T-cell (primary cell): Measurements from ENCODE around the gene RASSF7. TPM values are rescaled to one million over a fixed set of nuclear protein-coding genes. Genes with fewer than 3 reads are reported as not detected.

Experiments
- ATAC-seq, 4 experiments: fragments of 200-7000 bp in 3 of 4; fragments of 150-1000 bp in 1 of 4; cut with Tn5 transposase; replicated peaks in 1 of 4; 1 replicate in 3 of 4; 2 replicates in 1 of 4; pipeline ENCODE4 v1.10.0; 2021; ENCODE audit warnings: moderate library complexity in 3 of 4, mild to moderate bottlenecking in 2 of 4, moderate number of reproducible peaks in 1 of 4
- CTCF ChIA-PET, 2 donors: fragments of 300-600 bp; sonication (Branson Sonifier 250); formaldehyde crosslinking; loops; one replicate each; lab custom pipeline; 2022; ENCODE audit warnings: antibody characterized with exemption in 2 of 2; lab: Charles Lee
- POLR2A ChIA-PET, 2 donors: fragments of 300-600 bp; sonication (Branson Sonifier 250); formaldehyde crosslinking; loops; one replicate each; lab custom pipeline; 2022; ENCODE audit warnings: antibody characterized with exemption in 2 of 2; lab: Charles Lee
- DNase-seq, 35 experiments: peaks; one replicate each; pipeline versions ENCODE4 v3.0.0 to v3.0.0-alpha.2; 2013 to 2023
- H3K27ac ChIP-seq: one replicate; pipeline ENCODE4 v1.5.1; 2013; ENCODE audit warnings: low read length
- H3K27me3 ChIP-seq, 2 experiments: replicated peaks in 1 of 2; 1 replicate in 1 of 2; 2 replicates in 1 of 2; pipeline versions ENCODE4 v1.6.1 to v1.7.0; 2013; ENCODE audit warnings: low read length in 1 of 2, mixed read lengths in 1 of 2; ENCODE audit not compliant: control insufficient read depth in 2 of 2, insufficient read depth in 2 of 2; ENCODE audit errors: extremely low read depth in 1 of 2
- H3K36me3 ChIP-seq, 2 donors: 1 replicate in 1 of 2; 2 replicates in 1 of 2; pipeline versions ENCODE4 v1.6.1 to v1.7.0; 2013; ENCODE audit warnings: low read length in 1 of 2; ENCODE audit not compliant: control insufficient read depth in 2 of 2, insufficient read depth in 1 of 2; ENCODE audit errors: extremely low read depth in 1 of 2
- H3K4me1 ChIP-seq, 2 experiments: 1 replicate in 1 of 2; 2 replicates in 1 of 2; pipeline versions ENCODE4 v1.6.1 to v1.7.0; 2013; ENCODE audit warnings: low read length in 2 of 2, mixed read lengths in 1 of 2; ENCODE audit not compliant: insufficient read depth in 2 of 2, control insufficient read depth in 1 of 2; ENCODE audit errors: extremely low read depth in 1 of 2
- H3K4me3 ChIP-seq, 2 donors: 1 replicate in 1 of 2; 2 replicates in 1 of 2; pipeline versions ENCODE4 v1.5.1 to v1.7.0; 2013; ENCODE audit warnings: mild to moderate bottlenecking in 2 of 2, low read length in 1 of 2, moderate library complexity in 1 of 2; ENCODE audit not compliant: control insufficient read depth in 1 of 2; ENCODE audit errors: extremely low read depth in 1 of 2
- H3K9me3 ChIP-seq: 2 replicates; pipeline ENCODE4 v1.7.0; 2013
- H3K27ac Mint-ChIP-seq, 2 donors: one replicate each; pipeline ENCODE4 v1.8.0; 2020 to 2021; ENCODE audit warnings: mild to moderate bottlenecking in 2 of 2, mixed read lengths in 2 of 2
- H3K27me3 Mint-ChIP-seq, 2 donors: one replicate each; pipeline ENCODE4 v1.8.0; 2021 to 2022; ENCODE audit warnings: mixed read lengths in 2 of 2
- H3K36me3 Mint-ChIP-seq: one replicate; pipeline ENCODE4 v1.8.0; 2021; ENCODE audit warnings: mixed read lengths
- H3K4me1 Mint-ChIP-seq, 3 donors: one replicate each; pipeline ENCODE4 v1.8.0; 2020 to 2022; ENCODE audit warnings: mixed read lengths in 3 of 3, mild to moderate bottlenecking in 1 of 3
- H3K4me3 Mint-ChIP-seq, 3 donors: one replicate each; pipeline ENCODE4 v1.8.0; 2020 to 2022; ENCODE audit warnings: mild to moderate bottlenecking in 3 of 3, mixed read lengths in 3 of 3, moderate library complexity in 3 of 3
- H3K9me3 Mint-ChIP-seq, 3 donors: one replicate each; pipeline ENCODE4 v1.8.0; 2020 to 2022; ENCODE audit warnings: mixed read lengths in 3 of 3
- WGBS: methylation state at CpG from one replicate; pipeline ENCODE4 v1.1.5; 2013; ENCODE audit warnings: missing lambda C conversion rate; ENCODE audit not compliant: insufficient coverage; 5-methylcytosine and 5-hydroxymethylcytosine counted together
- total RNA-seq, 35 experiments: library from RNA in 6 of 35; stranded (reverse) in 6 of 35; fragments of 120-200 nt in 1 of 35; gene quantifications; one replicate each; pipeline versions ENCODE4 v1.2.1 to v1.2.4 and lab custom pipeline; 2013 to 2026

RASSF7 gene
- total RNA-seq, 5 donors from 2014 or later (not counting 1 experiment from before 2014, with no cell fraction given): 23.2 to 68.4 (median 63.4) TPM

GRCh38 chr11:540583-541432, 20.0 kb upstream of the RASSF7 start:
- H3K27ac Mint-ChIP-seq: no peak overlapping the region
- H3K9me3 ChIP-seq: no peaks in the 10 kb centered on the region
- no peak overlapping the region for H3K4me3 ChIP-seq
- ATAC-seq (no peak), DNase-seq (peak in 1 of 35 experiments; percentile 1)
- H3K27ac ChIP-seq: no peak overlapping the region
- peaks cover 0 to 3% of the 10 kb centered on the region in 2 experiments for H3K27me3 ChIP-seq
- POLR2A ChIA-PET: no interaction called here
- no peaks in the 10 kb centered on the region for H3K9me3 Mint-ChIP-seq
- no peaks in the 10 kb centered on the region for H3K27me3 Mint-ChIP-seq
- no peak overlapping the region for H3K4me3 Mint-ChIP-seq
- H3K4me1 Mint-ChIP-seq: peaks cover 5 to 23% (median 20%) of the 10 kb centered on the region in 3 donors
- H3K36me3 ChIP-seq: peaks cover 0 to 4% of the 10 kb centered on the region in 2 donors
- 96% methylated on average over 16 of the region's 23 CpGs for WGBS
- CTCF ChIA-PET: no interaction called here
- peaks cover 11 to 28% of the 10 kb centered on the region in 2 experiments for H3K4me1 ChIP-seq
- H3K36me3 Mint-ChIP-seq: no peaks in the 10 kb centered on the region

- no peak overlapping the region for H3K27ac Mint-ChIP-seq
Observed at GRCh38 chr11:541433-541885, 19.3 kb upstream of the RASSF7 start.

GRCh38 chr11:544817-545166, 16.0 kb upstream of the RASSF7 start:
- Mint-ChIP-seq H3K9me3 (no peaks in the 10 kb centered on the region), H3K27me3 (no peaks in the 10 kb centered on the region), H3K36me3 (no peaks in the 10 kb centered on the region), H3K4me3 (no peak overlapping the region), H3K4me1 (no peaks in the 10 kb centered on the region), H3K27ac (no peak overlapping the region)
- Histone ChIP-seq H3K4me1 (no peaks in the 10 kb centered on the region), H3K4me3 (no peak overlapping the region), H3K27ac (no peak overlapping the region), H3K27me3 (peaks cover 0 to 5% of the 10 kb centered on the region in 2 experiments), H3K9me3 (no peaks in the 10 kb centered on the region), H3K36me3 (no peaks in the 10 kb centered on the region)
- POLR2A ChIA-PET: no interaction called here
- CTCF ChIA-PET: no interaction called here
- DNase-seq (no peak), ATAC-seq (no peak)
- 56% methylated on average over 4 of the region's 5 CpGs for WGBS

More at GRCh38 chr11:541433-541885, 19.3 kb upstream of the RASSF7 start:
- Histone ChIP-seq H3K9me3 (no peaks in the 10 kb centered on the region), H3K4me1 (peaks cover 7 to 23% of the 10 kb centered on the region in 2 experiments), H3K27ac (no peak overlapping the region), H3K27me3 (peaks cover 0 to 3% of the 10 kb centered on the region in 2 experiments), H3K4me3 (no peak overlapping the region), H3K36me3 (peaks cover 0 to 4% of the 10 kb centered on the region in 2 donors)
- CTCF ChIA-PET: no interaction called here
- 84% methylated on average over 16 of the region's 20 CpGs for WGBS
- no peaks in the 10 kb centered on the region for H3K36me3 Mint-ChIP-seq
- POLR2A ChIA-PET: no interaction called here
- H3K4me3 Mint-ChIP-seq: no peak overlapping the region
- DNase-seq: no peak
- H3K27me3 Mint-ChIP-seq: no peaks in the 10 kb centered on the region
- peaks cover under 1 to 18% (median 16%) of the 10 kb centered on the region in 3 donors for H3K4me1 Mint-ChIP-seq
- ATAC-seq: no peak
- no peaks in the 10 kb centered on the region for H3K9me3 Mint-ChIP-seq

GRCh38 chr11:545171-545570, 15.6 kb upstream of the RASSF7 start:
- Mint-ChIP-seq H3K36me3 (no peaks in the 10 kb centered on the region), H3K27me3 (no peaks in the 10 kb centered on the region), H3K9me3 (no peaks in the 10 kb centered on the region), H3K4me3 (no peak overlapping the region), H3K4me1 (no peaks in the 10 kb centered on the region), H3K27ac (no peak overlapping the region)
- H3K36me3 ChIP-seq: no peaks in the 10 kb centered on the region
- H3K4me1 ChIP-seq: no peaks in the 10 kb centered on the region
- DNase-seq (no peak), ATAC-seq (no peak)
- peaks cover 0 to 5% of the 10 kb centered on the region in 2 experiments for H3K27me3 ChIP-seq
- no peak overlapping the region for H3K27ac ChIP-seq
- WGBS: 90% methylated on average over 10 of the region's 11 CpGs
- CTCF ChIA-PET: no interaction called here
- H3K9me3 ChIP-seq: no peaks in the 10 kb centered on the region
- H3K4me3 ChIP-seq: no peak overlapping the region
- POLR2A ChIA-PET: no interaction called here

- H3K9me3 ChIP-seq: no peaks in the 10 kb centered on the region
- no peak for DNase-seq
- no peak overlapping the region for H3K27ac ChIP-seq
- Mint-ChIP-seq H3K27ac (no peak overlapping the region), H3K4me1 (no peaks in the 10 kb centered on the region), H3K36me3 (no peaks in the 10 kb centered on the region), H3K4me3 (no peak overlapping the region), H3K27me3 (no peaks in the 10 kb centered on the region), H3K9me3 (no peaks in the 10 kb centered on the region)
- no peaks in the 10 kb centered on the region for H3K36me3 ChIP-seq
- POLR2A ChIA-PET: no interaction called here
- ATAC-seq: no peak
- CTCF ChIA-PET: no interaction called here
- 89% methylated on average over 29 of the region's 32 CpGs for WGBS
- no peak overlapping the region for H3K4me3 ChIP-seq
- peaks cover 0 to 4% of the 10 kb centered on the region in 2 experiments for H3K4me1 ChIP-seq
- H3K27me3 ChIP-seq: peaks cover 0 to 16% of the 10 kb centered on the region in 2 experiments
Observed at GRCh38 chr11:548700-549603, 11.8 kb upstream of the RASSF7 start.

GRCh38 chr11:550021-550745, 10.6 kb upstream of the RASSF7 start:
- ATAC-seq (no peak), DNase-seq (no peak)
- Histone ChIP-seq H3K27me3 (peaks cover 0 to 18% of the 10 kb centered on the region in 2 experiments), H3K27ac (no peak overlapping the region), H3K9me3 (no peaks in the 10 kb centered on the region), H3K4me1 (peaks cover 2 to 13% of the 10 kb centered on the region in 2 experiments), H3K4me3 (no peak overlapping the region), H3K36me3 (no peaks in the 10 kb centered on the region)
- WGBS: 93% methylated on average over 21 of the region's 25 CpGs
- H3K4me1 Mint-ChIP-seq: no peaks in the 10 kb centered on the region
- H3K27ac Mint-ChIP-seq: no peak overlapping the region
- H3K27me3 Mint-ChIP-seq: no peaks in the 10 kb centered on the region
- no peak overlapping the region for H3K4me3 Mint-ChIP-seq
- no peaks in the 10 kb centered on the region for H3K9me3 Mint-ChIP-seq
- ChIA-PET POLR2A (no interaction called here), CTCF (no interaction called here)
- H3K36me3 Mint-ChIP-seq: no peaks in the 10 kb centered on the region
